Neural progenitor cell (in vitro differentiated cells): ENCODE results near the gene IFNK. TPM values are rescaled to one million over a fixed set of nuclear protein-coding genes. Genes with fewer than 3 reads are reported as not detected.
A peak's percentile ranks its signal among the peaks of the same experiment; 100 is the strongest.

Experiments
- DNase-seq: peaks from one replicate; pipeline ENCODE4 v3.0.0-alpha.2; 2016; ENCODE audit warnings: low spot score
- H2AFZ ChIP-seq: fragments of 200-600 bp; sonication (generic); replicated peaks from 2 replicates; pipeline ENCODE4 v1.6.1; 2016; ENCODE audit warnings: antibody characterized with exemption
- H3F3A ChIP-seq: fragments of 200-600 bp; sonication (generic); 2 replicates; pipeline ENCODE4 v1.6.1; 2016; ENCODE audit warnings: antibody characterized with exemption, low read depth
- H3K27ac ChIP-seq: fragments of 200-600 bp; sonication (generic); 2 replicates; pipeline ENCODE4 v1.5.1; 2016; ENCODE audit warnings: mild to moderate bottlenecking
- H3K27me3 ChIP-seq: fragments of 200-600 bp; sonication (generic); 2 replicates; pipeline ENCODE4 v1.6.1; 2016; ENCODE audit warnings: mild to moderate bottlenecking, moderate library complexity
- H3K36me3 ChIP-seq: fragments of 200-600 bp; sonication (generic); 2 replicates; pipeline ENCODE4 v1.5.1; 2016
- H3K4me1 ChIP-seq: fragments of 200-600 bp; sonication (generic); 2 replicates; pipeline ENCODE4 v1.6.1; 2016; ENCODE audit warnings: mixed run types
- H3K4me2 ChIP-seq: fragments of 200-600 bp; sonication (generic); 2 replicates; pipeline ENCODE4 v1.6.1; 2016
- H3K4me3 ChIP-seq: fragments of 200-600 bp; sonication (generic); 2 replicates; pipeline ENCODE4 v1.5.1; 2016
- H3K79me2 ChIP-seq: fragments of 200-600 bp; sonication (generic); 2 replicates; pipeline ENCODE4 v1.6.1; 2016; ENCODE audit warnings: low read depth
- H3K9ac ChIP-seq: fragments of 200-600 bp; sonication (generic); 2 replicates; pipeline ENCODE4 v1.6.1; 2016
- H3K9me3 ChIP-seq: fragments of 200-600 bp; sonication (generic); 2 replicates; pipeline ENCODE4 v1.5.1; 2016; ENCODE audit warnings: low read depth
- H4K20me1 ChIP-seq: fragments of 200-600 bp; sonication (generic); 2 replicates; pipeline ENCODE4 v1.6.1; 2016; ENCODE audit warnings: low read depth
- H3K27ac Mint-ChIP-seq: 3 replicates; pipeline ENCODE4 v1.8.0; 2021; ENCODE audit warnings: mixed read lengths
- H3K27me3 Mint-ChIP-seq: 2 replicates; pipeline ENCODE4 v1.8.0; 2022; ENCODE audit warnings: low read depth, mild to moderate bottlenecking, inconsistent platforms, moderate library complexity, mixed read lengths; ENCODE audit not compliant: insufficient read depth
- H3K36me3 Mint-ChIP-seq: 3 replicates; pipeline ENCODE4 v1.8.0; 2021; ENCODE audit warnings: mixed read lengths
- H3K4me1 Mint-ChIP-seq: 3 replicates; pipeline ENCODE4 v1.8.0; 2021; ENCODE audit warnings: mixed read lengths
- H3K4me3 Mint-ChIP-seq: 3 replicates; pipeline ENCODE4 v1.8.0; 2021; ENCODE audit warnings: mild to moderate bottlenecking, moderate library complexity, mixed read lengths
- H3K9me3 Mint-ChIP-seq: 3 replicates; pipeline ENCODE4 v1.8.0; 2020; ENCODE audit warnings: mixed read lengths
- CTCF ChIP-seq: fragments of 200-600 bp; sonication (generic); IDR thresholded peaks from 2 replicates; pipeline ENCODE4 v1.5.1; 2017; ENCODE audit warnings: antibody characterized with exemption, mild to moderate bottlenecking
- EZH2 ChIP-seq: fragments of 200-600 bp; sonication (generic); IDR thresholded peaks from 2 replicates; pipeline ENCODE4 v1.6.1; 2017; ENCODE audit warnings: antibody characterized with exemption, mild to moderate bottlenecking, moderate library complexity
- EZH2phosphoT487 ChIP-seq: fragments of 200-600 bp; sonication (generic); IDR thresholded peaks from 2 replicates; pipeline ENCODE4 v1.6.1; 2017; ENCODE audit warnings: antibody characterized with exemption
- total RNA-seq: library from RNA; depleted of rRNA; stranded (reverse); fragments of >200 nt; gene quantifications from 2 replicates; pipeline ENCODE4 v1.2.3, GENCODE V29; 2015; ENCODE audit warnings: low replicate concordance

Gene IFNK
- total RNA-seq, 1 donor from 2014 or later, result not detected

GRCh38 chr9:27534131-27534530 lies 10.0 kb downstream of the IFNK start:
- peaks cover 44% of the 10 kb centered on the region for H3K4me1 Mint-ChIP-seq
- H3K27me3 Mint-ChIP-seq, result no peaks in the 10 kb centered on the region
- H3K4me3 ChIP-seq, result no peak overlapping the region
- peaks cover 3% of the 10 kb centered on the region for H3F3A ChIP-seq
- no peak overlapping the region for H2AFZ ChIP-seq
- no peaks in the 10 kb centered on the region for H3K36me3 ChIP-seq
- no peaks in the 10 kb centered on the region for H3K9me3 ChIP-seq
- H3K9ac ChIP-seq, result no peak overlapping the region
- no peaks in the 10 kb centered on the region for H4K20me1 ChIP-seq
- H3K4me3 Mint-ChIP-seq, result no peak overlapping the region
- no peak for TF ChIP-seq EZH2
- TF ChIP-seq EZH2phosphoT487, result no peak
- no peak for TF ChIP-seq CTCF
- no peaks in the 10 kb centered on the region for H3K79me2 ChIP-seq
- H3K9me3 Mint-ChIP-seq, result no peaks in the 10 kb centered on the region
- peaks cover 14% of the 10 kb centered on the region for H3K36me3 Mint-ChIP-seq
- H3K27ac ChIP-seq, result no peak overlapping the region
- peak overlapping the region; percentile 12 for H3K4me2 ChIP-seq
- no peak for DNase-seq
- H3K27ac Mint-ChIP-seq, result no peak overlapping the region
- peaks cover 32% of the 10 kb centered on the region for H3K4me1 ChIP-seq
- no peaks in the 10 kb centered on the region for H3K27me3 ChIP-seq

- Histone ChIP-seq H4K20me1 (no peaks in the 10 kb centered on the region), H3K9me3 (no peaks in the 10 kb centered on the region), H3K36me3 (no peaks in the 10 kb centered on the region), H3K27me3 (no peaks in the 10 kb centered on the region), H3K79me2 (no peaks in the 10 kb centered on the region), H3K4me1 (peaks cover 32% of the 10 kb centered on the region), H3F3A (no peaks in the 10 kb centered on the region), H3K4me2 (no peak overlapping the region), H2AFZ (no peak overlapping the region), H3K4me3 (no peak overlapping the region), H3K27ac (no peak overlapping the region), H3K9ac (no peak overlapping the region)
- Mint-ChIP-seq H3K27ac (no peak overlapping the region), H3K9me3 (no peaks in the 10 kb centered on the region), H3K4me1 (peaks cover 43% of the 10 kb centered on the region), H3K27me3 (no peaks in the 10 kb centered on the region), H3K4me3 (no peak overlapping the region), H3K36me3 (peaks cover 14% of the 10 kb centered on the region)
- no peak for DNase-seq
- TF ChIP-seq EZH2phosphoT487 (no peak), CTCF (no peak), EZH2 (no peak)
These were observed 10.6 kb downstream of the IFNK start for GRCh38 chr9:27534658-27535209.

GRCh38 chr9:27535701-27536118 lies 11.6 kb downstream of the IFNK start:
- Mint-ChIP-seq H3K4me1 (peaks cover 41% of the 10 kb centered on the region), H3K9me3 (no peaks in the 10 kb centered on the region), H3K4me3 (no peak overlapping the region), H3K27me3 (no peaks in the 10 kb centered on the region), H3K36me3 (peaks cover 14% of the 10 kb centered on the region), H3K27ac (no peak overlapping the region)
- TF ChIP-seq EZH2phosphoT487 (no peak), EZH2 (no peak), CTCF (peak; percentile 58)
- Histone ChIP-seq H4K20me1 (no peaks in the 10 kb centered on the region), H3K9ac (no peak overlapping the region), H3K4me2 (no peak overlapping the region), H3K9me3 (no peaks in the 10 kb centered on the region), H3K36me3 (no peaks in the 10 kb centered on the region), H3K79me2 (no peaks in the 10 kb centered on the region), H2AFZ (no peak overlapping the region), H3K27ac (no peak overlapping the region), H3F3A (no peaks in the 10 kb centered on the region), H3K27me3 (no peaks in the 10 kb centered on the region), H3K4me3 (no peak overlapping the region), H3K4me1 (peaks cover 32% of the 10 kb centered on the region)
- DNase-seq, result peak; percentile 57
